NT2/D1 (cell line): ENCODE results near the gene UBL7.

ENCODE experiments used
- DNase-seq: peaks from one replicate; pipeline ENCODE4 v3.0.0-alpha.2; 2011; ENCODE audit warnings: low read depth, low spot score
- H3K27me3 ChIP-seq: 2 replicates; pipeline ENCODE4 v1.6.0; 2011; ENCODE audit warnings: mild to moderate bottlenecking; ENCODE audit not compliant: insufficient read length, insufficient read depth
- H3K36me3 ChIP-seq: 2 replicates; pipeline ENCODE4 v1.6.1; 2011; ENCODE audit warnings: mild to moderate bottlenecking, low read length, mixed read lengths; ENCODE audit not compliant: insufficient read depth, insufficient read length
- H3K4me1 ChIP-seq: 2 replicates; pipeline ENCODE4 v1.5.1; 2011; ENCODE audit not compliant: insufficient read depth, insufficient read length
- H3K4me3 ChIP-seq: 2 replicates; pipeline ENCODE4 v1.5.1; 2011; ENCODE audit warnings: low read depth; ENCODE audit not compliant: insufficient read length
- H3K9ac ChIP-seq: 2 replicates; pipeline ENCODE4 v1.6.0; 2011; ENCODE audit warnings: low read depth; ENCODE audit not compliant: insufficient read length
- H3K9me3 ChIP-seq: 2 replicates; pipeline ENCODE4 v1.5.1; 2011; ENCODE audit warnings: mild to moderate bottlenecking, low read length; ENCODE audit not compliant: insufficient read depth
- SUZ12 ChIP-seq: IDR thresholded peaks from 2 replicates; pipeline ENCODE4 v1.6.1; 2011; ENCODE audit not compliant: insufficient read length, insufficient read depth; ENCODE audit errors: extremely low read depth
- YY1 ChIP-seq: IDR thresholded peaks from 2 replicates; pipeline ENCODE4 v1.6.1; 2011; ENCODE audit not compliant: insufficient read length, insufficient read depth
- ZNF274 ChIP-seq: IDR thresholded peaks from 2 replicates; pipeline ENCODE4 v1.6.1; 2011; ENCODE audit warnings: mild to moderate bottlenecking, low read depth, low read length

Gene UBL7

DNA sequence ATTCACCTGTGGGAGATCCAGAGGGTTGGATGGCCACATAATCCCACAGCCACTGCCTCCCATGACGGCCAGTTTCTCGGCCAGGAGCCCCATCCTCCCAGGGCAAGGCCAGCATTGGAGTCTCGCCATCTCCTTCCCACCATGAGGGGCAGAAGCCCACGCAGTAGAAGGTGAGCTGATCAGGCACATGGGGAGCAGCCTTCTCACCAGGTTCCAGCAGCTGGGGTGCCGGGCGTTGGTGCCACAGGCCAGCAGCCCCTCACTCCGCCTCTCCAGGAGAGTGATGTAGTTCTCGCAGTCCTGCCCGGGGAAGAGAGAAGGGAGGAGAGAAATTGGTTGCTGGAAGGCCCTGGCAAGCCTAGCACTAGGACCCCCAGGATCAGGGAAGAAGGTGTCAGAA, 43.3 kb downstream of the UBL7 start:
- Histone ChIP-seq H3K27me3 (no peaks in the 10 kb centered on the region), H3K4me3 (no peak overlapping the region), H3K36me3 (peaks cover 63% of the 10 kb centered on the region), H3K9me3 (no peaks in the 10 kb centered on the region), H3K9ac (no peak overlapping the region), H3K4me1 (peaks cover 39% of the 10 kb centered on the region)
- DNase-seq: no peak
- TF ChIP-seq ZNF274 (no peak), YY1 (no peak), SUZ12 (no peak)

DNA sequence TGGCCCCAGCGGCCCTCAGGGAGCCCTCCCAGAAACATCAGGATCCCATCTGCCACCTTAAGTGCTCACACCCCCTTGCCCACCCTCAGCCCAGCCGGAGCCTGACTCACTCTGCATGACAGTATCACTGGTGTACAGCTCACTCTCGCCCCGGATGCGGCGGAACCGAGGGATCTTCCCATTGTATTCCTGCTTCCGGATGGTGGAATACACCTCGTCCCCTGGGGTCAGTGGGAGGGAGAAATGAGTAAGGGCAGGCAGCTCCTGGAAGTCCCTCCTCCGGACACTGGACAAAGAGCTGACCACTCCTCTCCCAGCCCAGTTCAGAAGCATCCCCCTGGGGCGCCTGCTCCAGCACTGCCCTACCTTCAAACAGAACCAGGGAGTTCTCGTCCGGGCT, 43.7 kb downstream of the UBL7 start:
- Histone ChIP-seq H3K36me3 (peaks cover 66% of the 10 kb centered on the region), H3K4me3 (no peak overlapping the region), H3K9ac (no peak overlapping the region), H3K4me1 (peaks cover 35% of the 10 kb centered on the region), H3K9me3 (no peaks in the 10 kb centered on the region), H3K27me3 (no peaks in the 10 kb centered on the region)
- TF ChIP-seq YY1 (no peak), ZNF274 (no peak), SUZ12 (no peak)
- DNase-seq: no peak

DNA sequence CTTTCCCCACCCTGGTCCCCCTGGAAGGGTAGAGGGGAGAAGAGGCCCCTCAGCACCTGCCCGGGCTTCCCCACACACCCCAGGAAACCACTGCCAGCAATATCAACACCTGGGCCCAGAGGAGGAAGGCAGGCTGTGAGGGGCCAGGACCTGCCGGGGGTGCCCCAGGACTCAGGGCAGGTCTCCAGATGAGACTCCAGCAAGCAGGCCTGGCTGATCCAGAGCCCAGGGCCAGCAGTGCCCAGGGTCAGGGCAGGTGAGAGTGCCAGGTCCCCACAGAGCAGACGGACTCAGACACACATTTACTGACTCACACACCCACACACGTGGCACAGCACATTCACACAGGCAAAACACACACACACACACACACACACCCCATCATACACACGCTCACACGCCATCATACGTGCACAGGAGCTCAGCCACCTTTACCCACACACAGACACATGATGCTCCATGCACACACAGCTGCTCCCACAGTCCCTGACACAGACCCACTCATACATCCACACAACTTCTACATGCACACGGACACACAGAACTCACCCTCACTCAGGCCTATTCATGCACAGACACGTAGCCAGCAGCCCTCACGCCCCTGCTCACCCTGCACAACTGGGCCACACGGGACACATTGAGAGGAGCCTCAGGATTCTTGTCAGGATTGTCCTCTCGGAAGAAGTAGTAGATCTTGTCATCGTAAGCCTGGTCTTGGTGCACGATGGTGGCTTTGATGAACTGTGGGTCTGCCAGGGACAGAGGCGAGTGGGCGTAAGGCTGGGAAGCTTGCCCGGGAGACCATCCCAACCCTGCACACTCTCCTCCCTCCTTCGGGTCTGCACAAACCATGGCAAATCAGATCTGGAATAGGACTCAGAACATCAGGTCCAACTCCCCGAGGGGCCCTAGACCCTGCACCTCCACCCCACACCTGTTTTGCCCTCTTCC, 44.7 kb downstream of the UBL7 start:
- peaks cover 76% of the 10 kb centered on the region for H3K36me3 ChIP-seq
- H3K4me1 ChIP-seq: peaks cover 25% of the 10 kb centered on the region
- DNase-seq: no peak
- TF ChIP-seq ZNF274: no peak
- no peak for TF ChIP-seq YY1
- TF ChIP-seq SUZ12: no peak
- H3K27me3 ChIP-seq: no peaks in the 10 kb centered on the region
- H3K4me3 ChIP-seq: no peak overlapping the region
- no peaks in the 10 kb centered on the region for H3K9me3 ChIP-seq
- H3K9ac ChIP-seq: no peak overlapping the region

DNA sequence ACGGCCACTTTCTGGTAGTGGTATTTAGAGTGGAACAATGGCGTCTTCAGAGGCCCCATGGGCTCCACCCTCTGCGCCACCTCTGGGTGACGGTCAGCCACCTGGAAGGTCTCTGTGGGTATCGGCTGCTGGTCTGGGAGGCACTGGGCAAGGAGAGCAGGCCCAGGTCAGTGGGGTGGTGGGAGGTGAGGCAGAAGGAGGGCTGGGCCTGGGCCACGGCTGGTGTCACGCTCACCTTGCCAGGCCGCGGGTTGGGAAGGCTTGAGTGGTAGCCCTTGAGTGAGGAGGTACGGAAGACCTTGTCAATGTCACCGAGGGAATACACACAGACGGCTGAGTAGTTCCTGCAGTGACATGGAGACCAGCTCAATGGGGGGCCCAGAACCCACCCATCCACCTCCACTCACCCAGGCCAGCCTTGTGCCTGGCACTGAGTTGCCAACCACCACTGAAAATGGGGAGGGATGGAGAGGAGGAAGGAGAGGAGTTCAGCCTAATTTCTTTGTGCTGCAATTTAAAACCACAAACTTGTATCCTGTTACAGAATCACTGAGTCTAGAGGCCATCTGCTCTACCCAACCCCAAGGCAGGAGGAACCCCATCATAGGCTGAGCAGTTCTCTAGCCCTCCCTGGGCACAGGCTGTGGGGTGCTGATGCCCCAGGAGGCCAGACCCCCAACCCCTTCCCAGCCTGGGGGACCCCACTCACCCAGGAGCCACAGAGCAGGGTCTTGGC, 46.2 kb downstream of the UBL7 start:
- H3K36me3 ChIP-seq: peaks cover 90% of the 10 kb centered on the region
- H3K9me3 ChIP-seq: no peaks in the 10 kb centered on the region
- TF ChIP-seq ZNF274 (no peak), YY1 (no peak)
- peaks cover 12% of the 10 kb centered on the region for H3K4me1 ChIP-seq
- DNase-seq: no peak
- H3K4me3 ChIP-seq: no peak overlapping the region
- no peak overlapping the region for H3K9ac ChIP-seq
- H3K27me3 ChIP-seq: no peaks in the 10 kb centered on the region

DNA sequence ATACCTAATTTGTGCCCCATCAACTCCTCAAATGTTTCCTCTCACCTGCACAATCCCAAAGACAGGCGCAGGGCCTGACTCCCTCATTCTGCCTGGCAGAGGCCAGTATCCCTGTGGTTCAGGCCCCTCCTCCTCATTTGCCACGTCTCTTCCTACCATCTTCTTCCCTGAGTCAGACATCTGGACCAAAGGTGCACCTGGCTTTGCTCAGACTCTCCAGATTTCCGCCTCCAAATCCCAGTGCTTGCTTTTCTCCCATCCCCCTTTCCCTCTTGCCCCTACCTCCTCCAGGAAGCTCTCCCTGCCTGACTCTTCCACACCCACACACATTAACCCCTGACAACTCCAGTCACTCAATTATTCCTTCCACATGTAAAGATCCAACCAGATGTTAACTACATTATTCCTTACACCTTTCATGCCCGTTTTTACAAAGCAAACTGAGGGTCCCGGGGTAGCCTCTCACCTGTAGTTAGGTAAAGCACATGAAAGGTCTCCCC, 46.8 kb downstream of the UBL7 start:
- DNase-seq: no peak
- H3K9ac ChIP-seq: no peak overlapping the region
- no peaks in the 10 kb centered on the region for H3K9me3 ChIP-seq
- peaks cover 90% of the 10 kb centered on the region for H3K36me3 ChIP-seq
- no peak overlapping the region for H3K4me3 ChIP-seq
- TF ChIP-seq ZNF274 (no peak), SUZ12 (no peak), YY1 (no peak)
- H3K27me3 ChIP-seq: no peaks in the 10 kb centered on the region
- peaks cover 14% of the 10 kb centered on the region for H3K4me1 ChIP-seq

DNA sequence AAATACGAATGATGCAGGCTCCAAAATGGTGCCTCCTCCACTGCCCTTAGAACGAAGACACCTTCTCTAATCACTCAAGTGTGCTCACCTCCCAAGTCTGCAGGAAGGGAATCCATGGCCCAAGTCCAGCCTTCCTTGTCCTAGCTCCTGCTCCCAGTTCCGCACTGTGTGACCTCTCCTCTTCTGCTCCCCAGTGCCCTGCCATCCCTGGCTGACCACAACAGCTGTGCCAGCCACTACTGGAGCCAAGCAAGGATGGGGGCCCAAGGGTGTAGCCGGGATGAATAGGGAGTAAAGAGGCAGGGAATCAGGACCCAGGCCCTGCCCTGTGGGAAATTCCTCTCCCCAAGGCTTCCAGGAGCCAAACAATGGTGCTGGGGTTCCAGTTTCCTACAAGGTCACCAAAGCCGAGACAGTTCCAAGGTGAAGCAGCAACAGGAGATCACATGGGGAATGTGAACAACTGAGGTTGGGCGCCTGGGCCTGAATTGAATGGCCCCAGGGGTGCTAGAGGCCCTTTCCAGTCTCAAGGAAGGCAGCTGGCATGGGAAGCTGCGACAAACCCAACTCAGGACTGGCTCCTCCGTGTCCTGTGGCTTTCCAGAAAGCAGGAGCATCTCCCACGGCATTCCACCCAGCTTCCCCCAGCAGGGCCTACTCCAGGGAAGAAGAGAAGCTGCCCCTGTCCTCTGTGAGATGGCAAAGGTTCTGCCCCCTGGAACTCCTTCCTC, 47.4 kb downstream of the UBL7 start:
- no peak for TF ChIP-seq SUZ12
- no peak for TF ChIP-seq YY1
- TF ChIP-seq ZNF274: no peak
- H3K36me3 ChIP-seq: peaks cover 84% of the 10 kb centered on the region
- no peaks in the 10 kb centered on the region for H3K27me3 ChIP-seq
- H3K9ac ChIP-seq: no peak overlapping the region
- H3K9me3 ChIP-seq: no peaks in the 10 kb centered on the region
- peaks cover 18% of the 10 kb centered on the region for H3K4me1 ChIP-seq
- no peak for DNase-seq
- no peak overlapping the region for H3K4me3 ChIP-seq
